DMS 273 (cell line): ENCODE results near the gene MEGF8.

Experiments used
- DNase-seq: peaks from one replicate; lab custom pipeline; 2025; ENCODE audit not compliant: unreplicated experiment; lab: John Stamatoyannopoulos, UW

Gene MEGF8

DNA sequence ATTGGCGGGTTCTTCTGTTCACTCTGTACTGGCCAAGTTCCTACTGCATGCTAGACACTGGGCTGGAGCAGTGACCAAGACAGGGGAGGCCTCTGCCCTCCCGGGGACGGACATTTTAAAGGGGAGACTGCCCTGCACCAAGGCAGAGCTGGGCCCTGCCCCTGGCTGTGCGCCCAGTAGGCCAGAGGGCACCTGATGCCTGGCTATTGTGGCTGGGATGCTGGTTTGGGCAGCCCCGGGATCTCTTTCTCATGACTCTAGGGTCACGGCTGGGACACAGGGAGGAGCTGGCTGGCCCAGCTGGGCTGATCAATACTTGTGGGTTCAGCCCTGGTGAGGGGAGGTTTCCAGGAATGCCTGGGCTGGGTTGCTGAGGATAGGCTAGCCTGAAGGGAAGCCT lies 84.0 kb downstream of the MEGF8 start:
- DNase-seq: peak; percentile 28

DNA sequence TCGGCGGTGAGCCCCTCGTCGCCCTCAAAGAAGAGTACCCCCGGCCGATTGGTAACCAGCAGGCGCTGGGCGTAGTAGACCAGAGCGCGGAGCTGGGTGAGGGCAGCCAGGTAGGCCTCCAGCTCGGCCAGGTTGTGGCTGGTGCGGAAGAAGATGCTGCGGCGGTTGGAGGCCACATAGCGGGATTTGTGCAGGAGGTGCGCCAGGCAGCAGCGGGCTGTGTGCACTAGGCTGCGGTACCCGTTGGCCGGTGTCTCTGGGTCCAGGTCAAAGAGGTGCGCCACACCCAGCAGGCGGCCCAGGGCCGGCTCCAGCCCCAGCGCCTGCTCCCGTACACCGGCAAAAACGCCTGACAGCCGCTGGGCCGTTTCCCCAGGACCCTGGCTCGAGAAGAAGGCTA lies 84.9 kb downstream of the MEGF8 start:
- DNase-seq: no peak

DNA sequence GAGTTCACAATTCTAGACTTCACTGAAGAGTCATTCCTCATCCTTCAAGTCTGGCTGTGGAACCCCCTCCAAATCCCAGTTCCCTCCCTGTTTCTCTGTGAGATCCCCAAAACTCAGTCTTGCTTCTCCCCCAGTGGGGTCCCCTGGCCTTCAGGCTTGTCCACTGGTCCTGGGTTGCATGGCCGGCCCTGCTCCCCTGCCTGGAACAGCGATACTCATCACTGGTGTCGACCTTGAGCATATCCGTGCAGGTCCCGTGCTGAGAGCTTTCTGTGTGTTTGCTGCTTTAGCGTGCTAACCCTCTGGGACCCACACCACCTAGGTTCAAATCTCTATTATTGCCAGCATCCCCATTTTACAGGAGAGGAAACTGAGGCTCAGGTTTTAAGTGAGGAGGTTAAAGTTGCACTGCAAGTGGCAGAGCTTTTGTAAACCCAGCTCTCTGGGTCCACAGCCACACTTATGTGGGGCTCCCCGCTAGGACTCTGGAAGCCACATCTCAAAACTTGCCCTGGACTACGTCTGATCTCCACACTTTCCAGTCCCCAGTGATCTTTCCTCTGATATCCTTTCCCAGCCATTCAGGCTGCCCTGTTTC lies 86.2 kb downstream of the MEGF8 start:
- no peak for DNase-seq

- peak; percentile 78 for DNase-seq
These were observed 86.8 kb downstream of the MEGF8 start for GRCh38 chr19:42412227-42412626.

- DNase-seq: peak; percentile 62
These were observed 87.2 kb downstream of the MEGF8 start for GRCh38 chr19:42412661-42413076.

GRCh38 chr19:42419309-42419708 lies 93.9 kb downstream of the MEGF8 start:
- DNase-seq: no peak

- peak; percentile 77 for DNase-seq
These were observed 94.7 kb downstream of the MEGF8 start for GRCh38 chr19:42420055-42420544.

- DNase-seq: no peak
These were observed 95.7 kb downstream of the MEGF8 start for GRCh38 chr19:42421101-42421500.

DNA sequence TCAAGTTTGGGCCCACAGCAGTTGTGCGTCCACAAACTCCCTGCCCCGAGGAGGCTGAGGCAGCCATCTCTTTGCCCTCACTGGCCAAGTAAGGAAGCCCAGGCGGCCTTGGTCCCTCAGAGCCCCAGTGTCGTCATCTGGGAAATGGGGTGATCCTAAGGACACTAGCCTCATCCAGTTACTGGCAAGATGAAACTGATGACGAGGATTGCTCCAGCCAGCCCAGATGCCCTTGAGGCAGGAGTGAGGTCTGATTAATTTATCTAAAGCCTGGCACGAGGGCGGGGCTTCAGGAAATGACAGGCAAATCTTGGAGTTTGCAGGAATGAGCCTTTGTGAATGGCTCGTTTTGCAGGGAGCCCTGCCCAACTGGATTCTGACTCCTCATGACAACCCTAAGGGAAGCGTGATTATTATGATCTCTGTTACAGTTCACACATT lies 96.2 kb downstream of the MEGF8 start:
- DNase-seq: peak; percentile 37

GRCh38 chr19:42422092-42422900 lies 96.9 kb downstream of the MEGF8 start:
- no peak for DNase-seq

- DNase-seq: no peak
These were observed 97.5 kb downstream of the MEGF8 start for GRCh38 chr19:42422901-42423461.

DNA sequence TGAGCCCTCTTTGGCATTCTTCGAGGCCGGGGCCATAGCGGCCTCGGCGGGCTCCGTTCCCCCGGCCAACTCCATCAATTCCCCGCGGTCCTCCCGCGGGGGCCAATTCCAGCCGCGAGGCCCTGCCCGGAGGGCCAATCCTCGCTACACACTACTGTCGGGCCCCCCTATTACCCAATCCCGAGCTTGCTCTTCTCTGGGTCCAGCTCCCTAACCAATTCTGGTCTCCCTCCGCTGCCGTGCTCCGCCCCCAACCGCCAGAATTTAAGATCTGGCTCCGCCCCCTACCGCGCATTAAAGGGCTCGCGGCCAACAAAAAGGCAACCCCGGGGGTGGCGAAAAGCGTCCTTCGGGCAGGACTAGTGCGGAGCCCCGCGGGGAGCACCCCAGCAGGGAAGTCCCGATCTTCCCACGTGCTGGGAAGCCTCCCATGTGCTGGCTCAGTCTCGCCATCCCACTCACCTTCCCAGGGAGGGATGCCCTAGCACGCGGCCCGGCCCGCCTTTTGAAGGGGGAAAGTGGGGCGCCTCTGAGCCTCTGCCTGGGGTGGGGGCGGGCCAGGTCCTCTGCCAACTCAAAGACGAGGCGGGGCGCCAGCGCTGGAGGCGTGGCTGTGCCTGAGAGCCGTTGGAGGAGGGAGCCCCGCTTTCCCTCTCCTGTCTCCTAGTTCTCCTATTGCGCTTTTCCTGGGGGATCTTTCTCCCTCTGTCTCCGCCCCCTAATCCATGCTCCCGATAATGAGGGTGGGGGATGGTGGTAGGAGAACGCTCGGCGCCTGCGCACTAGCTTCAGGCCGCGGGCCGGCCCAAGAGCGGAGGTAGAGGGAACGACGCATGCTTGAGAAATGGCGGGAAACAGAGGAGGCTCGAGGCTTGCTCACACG lies 98.3 kb downstream of the MEGF8 start:
- DNase-seq: no peak

- no peak for DNase-seq
These were observed 98.9 kb downstream of the MEGF8 start for GRCh38 chr19:42424345-42424707.

GRCh38 chr19:42424712-42425131 lies 99.3 kb downstream of the MEGF8 start:
- DNase-seq: peak; percentile 38

- DNase-seq: no peak
These were observed 101.2 kb downstream of the MEGF8 start for GRCh38 chr19:42426643-42427042.

- peak; percentile 40 for DNase-seq
These were observed 101.9 kb downstream of the MEGF8 start, which contains the start of gene LIPE for GRCh38 chr19:42427313-42427712. LIPE (minus strand) TSS chr19:42427388; CDS start chr19:42427149, 239 bp downstream.
